B cell (primary cell): ENCODE measurements around the gene TNFRSF17. TPM values are rescaled to one million over a fixed set of nuclear protein-coding genes. Genes with fewer than 3 reads are reported as not detected.
"Not testable (repeated sequence)": the region's sequence is repeated elsewhere in the genome, so short reads cannot be mapped to it uniquely, and the experiment has no call there.

Source experiments
- ATAC-seq: fragments of 200-7000 bp; cut with Tn5 transposase; one replicate; pipeline ENCODE4 v1.10.0; 2021; ENCODE audit warnings: low read depth, mild to moderate bottlenecking, moderate number of reproducible peaks, moderate library complexity
- CTCF ChIA-PET: fragments of 350-600 bp; sonication (Branson Sonifier 250); formaldehyde crosslinking; loops from one replicate; lab custom pipeline; 2021; ENCODE audit warnings: antibody characterized with exemption, inconsistent platforms; lab: Charles Lee
- POLR2A ChIA-PET: fragments of 350-600 bp; sonication (Branson Sonifier 250); formaldehyde crosslinking; loops from one replicate; lab custom pipeline; 2021; ENCODE audit warnings: antibody characterized with exemption; lab: Charles Lee
- DNase-seq: peaks from one replicate; pipeline ENCODE4 v3.0.0; 2013
- H2AFZ ChIP-seq: 2 replicates; pipeline ENCODE4 v1.6.1; 2012; ENCODE audit warnings: mild to moderate bottlenecking, low read depth, low read length; ENCODE audit not compliant: insufficient read depth, poor library complexity, severe bottlenecking
- H3K27ac ChIP-seq, 2 donors: 1 replicate in 1 of 2; 2 replicates in 1 of 2; pipeline ENCODE4 v1.5.1; 2012 to 2013; ENCODE audit warnings: low read length in 2 of 2, mild to moderate bottlenecking in 2 of 2, moderate library complexity in 1 of 2
- H3K27me3 ChIP-seq, 4 experiments: fragments of 200-600 bp in 1 of 4; sonication (generic) in 1 of 4; replicated peaks in 1 of 4; 1 replicate in 2 of 4; 2 replicates in 2 of 4; pipeline versions ENCODE4 v1.6.1 to v1.7.0; 2013 to 2016; ENCODE audit warnings: low read length in 3 of 4, mild to moderate bottlenecking in 2 of 4, mixed read lengths in 1 of 4, moderate library complexity in 1 of 4; ENCODE audit not compliant: insufficient read depth in 4 of 4, control insufficient read depth in 3 of 4; ENCODE audit errors: control extremely low read depth in 1 of 4
- H3K36me3 ChIP-seq, 2 experiments: replicated peaks in 1 of 2; 1 replicate in 1 of 2; 2 replicates in 1 of 2; pipeline versions ENCODE4 v1.6.1 to v1.7.1; 2013; ENCODE audit warnings: low read length in 1 of 2; ENCODE audit not compliant: insufficient read depth in 2 of 2, control insufficient read depth in 1 of 2; ENCODE audit errors: control extremely low read depth in 1 of 2, extremely low read depth in 1 of 2
- H3K4me1 ChIP-seq, 2 donors: fragments of 200-600 bp in 1 of 2; sonication (generic) in 1 of 2; 1 replicate in 1 of 2; 2 replicates in 1 of 2; pipeline versions ENCODE4 v1.5.1 to v1.6.1; 2013 to 2017; ENCODE audit warnings: low read length in 2 of 2; ENCODE audit not compliant: control insufficient read depth in 2 of 2, insufficient read depth in 2 of 2
- H3K4me2 ChIP-seq: replicated peaks from 2 replicates; pipeline ENCODE3; 2012; ENCODE audit warnings: mild to moderate bottlenecking, low read depth, low read length; ENCODE audit not compliant: poor library complexity, severe bottlenecking
- H3K4me3 ChIP-seq, 5 experiments: fragments of 200-600 bp in 1 of 5; sonication (generic) in 1 of 5; 1 replicate in 3 of 5; 2 replicates in 2 of 5; pipeline versions ENCODE4 v1.5.1 to v1.7.0; 2011 to 2016; ENCODE audit warnings: low read length in 4 of 5, mild to moderate bottlenecking in 4 of 5, low read depth in 2 of 5, control low read depth in 1 of 5, moderate library complexity in 1 of 5; ENCODE audit not compliant: insufficient read depth in 1 of 5; ENCODE audit errors: control extremely low read depth in 1 of 5, extremely low read depth in 1 of 5
- H3K79me2 ChIP-seq: fragments of 200-600 bp; sonication (generic); one replicate; pipeline ENCODE4 v1.6.0; 2016; ENCODE audit warnings: low read length; ENCODE audit not compliant: control insufficient read depth, insufficient read depth
- H3K9ac ChIP-seq: fragments of 200-600 bp; sonication (generic); 2 replicates; pipeline ENCODE4 v1.6.1; 2017; ENCODE audit warnings: mild to moderate bottlenecking, low read length, moderate library complexity
- H3K9me3 ChIP-seq, 3 donors: one replicate each; pipeline versions ENCODE4 v1.6.1 to v1.7.1; 2013; ENCODE audit warnings: low read length in 2 of 3; ENCODE audit not compliant: control insufficient read depth in 2 of 3, insufficient read depth in 1 of 3; ENCODE audit errors: control extremely low read depth in 1 of 3
- H4K20me1 ChIP-seq: 2 replicates; pipeline ENCODE4 v1.6.0; 2012; ENCODE audit warnings: mild to moderate bottlenecking, low read length; ENCODE audit not compliant: insufficient read depth, control insufficient read depth, poor library complexity, severe bottlenecking
- H3K27ac Mint-ChIP-seq: one replicate; pipeline ENCODE4 v1.8.0; 2021; ENCODE audit warnings: mixed read lengths
- H3K27me3 Mint-ChIP-seq: one replicate; pipeline ENCODE4 v1.8.0; 2021; ENCODE audit warnings: mixed read lengths
- H3K4me1 Mint-ChIP-seq: one replicate; pipeline ENCODE4 v1.8.0; 2021; ENCODE audit warnings: mixed read lengths
- H3K4me3 Mint-ChIP-seq: one replicate; pipeline ENCODE4 v1.8.0; 2021; ENCODE audit warnings: mixed read lengths
- H3K9me3 Mint-ChIP-seq: one replicate; pipeline ENCODE4 v1.8.0; 2022; ENCODE audit warnings: mixed read lengths; ENCODE audit not compliant: insufficient read depth
- CTCF ChIP-seq: fragments of 200-600 bp; IDR thresholded peaks from one replicate; pipeline ENCODE4 v1.8.0; 2022; ENCODE audit warnings: antibody characterized with exemption, mild to moderate bottlenecking
- EZH2 ChIP-seq: IDR thresholded peaks from 2 replicates; pipeline ENCODE4 v1.6.1; 2012; ENCODE audit warnings: borderline replicate concordance, low read depth, mild to moderate bottlenecking, moderate library complexity, low read length; ENCODE audit not compliant: insufficient read depth, poor library complexity, severe bottlenecking
- WGBS: methylation state at CpG from one replicate; pipeline ENCODE4 v1.1.5; 2013; ENCODE audit warnings: missing lambda C conversion rate; ENCODE audit not compliant: insufficient coverage; 5-methylcytosine and 5-hydroxymethylcytosine counted together
- intact Hi-C: fragments of 100-400 bp; cut with micrococcal nuclease; formaldehyde crosslinking; loops from one replicate; pipeline ENCODE4 v1.10.0; 2022
- polyA plus RNA-seq: library from polyadenylated mRNA; depleted of rRNA; stranded (reverse); fragments of >200 nt; gene quantifications from 2 replicates; pipeline ENCODE4 v1.2.3, GENCODE V29; 2012
- total RNA-seq, 2 donors: library from RNA; stranded (reverse); fragments of 120-200 nt in 1 of 2; gene quantifications; 1 replicate in 1 of 2; 2 replicates in 1 of 2; pipeline versions ENCODE4 v1.2.3 to v1.2.4, GENCODE V29; 2013 to 2022

TNFRSF17 gene
- total and polyA plus RNA-seq, 2 donors (not counting 1 experiment from before 2014, with no cell fraction given), result 4.6 to 16.4 TPM

- ChIA-PET POLR2A (interaction anchor here (0.7 kb wide), 1 partner anchor 13 kb away, joined by 4 read pairs; no protein-coding TSS in a partner anchor), CTCF (interaction anchor here (0.6 to 2.1 kb wide), 2 partner anchors 66 to 110 kb away, joined by 3 to 22 read pairs; no protein-coding TSS in a partner anchor)
- no peak overlapping the region for H3K4me3 ChIP-seq
- no peak overlapping the region for H3K4me2 ChIP-seq
- H3K4me1 ChIP-seq, result peaks cover 20 to 30% of the 10 kb centered on the region in 2 donors
- WGBS, result 97% methylated on average over 10 of the region's 10 CpGs
- Mint-ChIP-seq H3K27ac (peak overlapping the region; percentile 28), H3K9me3 (no peaks in the 10 kb centered on the region), H3K4me1 (peaks cover 24% of the 10 kb centered on the region), H3K4me3 (no peak overlapping the region), H3K27me3 (no peaks in the 10 kb centered on the region)
- H3K9ac ChIP-seq, result no peak overlapping the region
- H3K36me3 ChIP-seq, result no peaks in the 10 kb centered on the region
- no peaks in the 10 kb centered on the region for H4K20me1 ChIP-seq
- no peaks in the 10 kb centered on the region for H3K27me3 ChIP-seq
- no peak overlapping the region for H3K27ac ChIP-seq
- H2AFZ ChIP-seq, result no peak overlapping the region
- TF ChIP-seq CTCF (no peak), EZH2 (no peak)
- no peak for DNase-seq
- no peaks in the 10 kb centered on the region for H3K9me3 ChIP-seq
- no peak for ATAC-seq
- H3K79me2 ChIP-seq, result peaks cover 27% of the 10 kb centered on the region
- intact Hi-C loops, result no loop called here
These were observed 7.2 kb upstream of the TNFRSF17 start for GRCh38 chr16:11957591-11958395.

- H3K27me3 Mint-ChIP-seq, H3K36me3 ChIP-seq, H3K9me3 ChIP-seq, DNase-seq, POLR2A ChIA-PET, intact Hi-C loops, H2AFZ ChIP-seq, H3K4me3 ChIP-seq, H4K20me1 ChIP-seq, H3K4me3 Mint-ChIP-seq, H3K27me3 ChIP-seq, H3K9me3 Mint-ChIP-seq, ATAC-seq, H3K9ac ChIP-seq: not testable (repeated sequence)
- Histone ChIP-seq H3K4me2 (peak overlapping the region; percentile 19), H3K4me1 (peaks cover 51 to 75% of the 10 kb centered on the region in 2 donors), H3K79me2 (peaks cover 37% of the 10 kb centered on the region), H3K27ac (peak overlapping the region in 1 of 2 donors; percentile 85)
- Mint-ChIP-seq H3K4me1 (peaks cover 60% of the 10 kb centered on the region), H3K27ac (peak overlapping the region; percentile 63)
- CTCF ChIA-PET, result interaction anchor here (0.7 to 5.0 kb wide), 4 partner anchors 13 to 106 kb away, joined by 3 to 44 read pairs (median 4); no protein-coding TSS in a partner anchor
- no CpG with 5 or more reads among the region's 5 CpGs for WGBS
These were observed 2.6 kb upstream of the TNFRSF17 start for GRCh38 chr16:11962457-11962856.

GRCh38 chr16:11962978-11963377 is 2.0 kb upstream of the TNFRSF17 start:
- H3K27me3 ChIP-seq, ATAC-seq, H3K9me3 ChIP-seq, H3K27me3 Mint-ChIP-seq, H3K9ac ChIP-seq, H4K20me1 ChIP-seq, H3K36me3 ChIP-seq, intact Hi-C loops, DNase-seq, H3K9me3 Mint-ChIP-seq, H2AFZ ChIP-seq: not testable (repeated sequence)
- Histone ChIP-seq H3K4me3 (peak overlapping the region in 1 of 5 experiments; percentile 27), H3K27ac (peak overlapping the region in 1 of 2 donors; percentile 85), H3K79me2 (peaks cover 42% of the 10 kb centered on the region), H3K4me2 (peak overlapping the region; percentile 68), H3K4me1 (peaks cover 56 to 80% of the 10 kb centered on the region in 2 donors)
- CTCF ChIA-PET, result interaction anchor here (1.0 to 5.0 kb wide), 3 partner anchors 14 to 105 kb away, joined by 3 to 44 read pairs (median 3); no protein-coding TSS in a partner anchor
- H3K27ac Mint-ChIP-seq, result peak overlapping the region; percentile 63
- 73% methylated on average over 3 of the region's 11 CpGs for WGBS
- peak overlapping the region; percentile 10 for H3K4me3 Mint-ChIP-seq
- POLR2A ChIA-PET, result interaction anchor here (0.6 to 3.8 kb wide), 4 partner anchors 9 to 1398 kb away, joined by 3 to 39 read pairs (median 4); partner anchors contain the start of gene SNX29
- peaks cover 61% of the 10 kb centered on the region for H3K4me1 Mint-ChIP-seq
